SIG-M5 (cell line): ENCODE data around the gene FFAR4.

Experiments used
- DNase-seq: peaks from one replicate; lab custom pipeline; 2025; lab: John Stamatoyannopoulos, UW

Gene FFAR4

DNA sequence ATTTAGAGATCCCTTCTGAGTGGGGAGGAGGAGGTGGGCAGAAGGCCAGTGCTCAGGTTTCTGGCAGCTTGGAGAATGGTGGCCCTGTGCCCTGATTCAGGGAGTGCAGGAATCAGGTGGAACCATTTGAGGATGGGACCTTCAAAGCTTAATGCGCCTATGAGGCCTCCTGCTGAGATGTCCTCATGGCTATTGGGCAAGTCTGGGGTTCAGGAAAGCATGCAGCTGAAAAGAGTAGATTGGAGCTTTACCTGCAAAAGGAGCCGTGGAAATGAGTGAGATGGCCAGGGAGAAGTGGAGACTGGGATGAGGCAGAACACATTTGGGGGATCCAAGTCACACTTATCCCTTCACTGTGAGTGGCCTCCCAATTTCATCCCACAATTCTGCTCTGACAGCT, 6.1 kb downstream of the FFAR4 start:
- no peak for DNase-seq

DNA sequence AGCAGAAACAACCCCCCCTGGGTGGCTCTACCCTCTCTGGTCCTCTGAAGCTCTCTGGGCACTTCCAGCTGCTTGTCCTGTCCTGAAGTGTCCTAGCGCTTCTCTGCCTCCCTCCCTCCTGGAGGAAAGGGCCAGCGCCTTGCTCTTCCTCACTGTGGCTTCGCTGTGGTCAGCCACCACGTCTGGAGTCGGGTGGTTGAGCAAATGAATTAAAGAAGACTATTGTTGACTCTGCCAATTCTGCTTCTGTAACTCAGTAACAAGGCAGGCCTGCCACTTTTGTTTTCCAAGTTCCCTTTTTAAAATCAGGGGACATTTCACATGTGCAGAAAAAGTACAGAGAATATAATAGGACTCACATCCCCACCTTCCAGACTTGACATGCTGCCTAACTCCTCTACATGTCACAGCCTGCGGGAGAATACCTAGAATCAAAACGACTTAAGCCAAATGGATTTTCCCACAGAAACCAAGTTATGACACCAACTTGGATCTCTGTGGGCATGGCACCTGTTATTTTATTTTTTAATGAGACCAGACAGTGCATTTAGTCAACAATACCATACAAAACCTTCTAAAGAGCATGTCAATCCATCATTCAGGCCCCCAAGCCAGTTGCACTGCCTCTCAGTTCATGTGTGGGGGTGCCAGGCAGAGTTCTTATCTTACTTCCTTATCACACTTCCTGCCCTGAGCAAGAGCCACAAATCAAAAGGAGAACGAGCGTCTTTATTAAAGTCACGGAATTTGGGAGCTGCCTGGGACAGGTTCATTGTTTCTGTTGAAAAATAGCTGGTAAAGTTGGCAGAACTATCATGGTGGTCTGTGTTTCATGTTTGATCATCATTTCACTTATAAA, 6.8 kb downstream of the FFAR4 start:
- peak; percentile 3 for DNase-seq

DNA sequence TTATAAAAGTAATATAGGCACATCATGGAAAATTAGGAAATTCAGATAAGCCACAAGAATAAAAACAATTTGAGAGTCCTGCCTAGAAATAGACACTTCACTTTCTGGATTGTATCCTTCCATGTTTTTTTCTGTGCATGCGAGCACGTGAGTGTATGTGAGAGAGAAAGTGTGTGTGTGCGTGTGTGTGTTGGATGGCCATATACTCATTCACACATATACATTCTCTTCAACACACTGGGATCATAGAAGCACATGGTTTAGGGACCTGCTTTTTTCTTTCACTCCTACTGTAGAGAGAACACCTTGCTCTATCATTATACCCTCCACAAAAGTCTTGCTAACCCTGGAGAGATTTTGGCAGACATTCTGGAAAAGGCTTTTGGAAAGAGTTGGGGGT, 7.5 kb downstream of the FFAR4 start:
- no peak for DNase-seq

DNA sequence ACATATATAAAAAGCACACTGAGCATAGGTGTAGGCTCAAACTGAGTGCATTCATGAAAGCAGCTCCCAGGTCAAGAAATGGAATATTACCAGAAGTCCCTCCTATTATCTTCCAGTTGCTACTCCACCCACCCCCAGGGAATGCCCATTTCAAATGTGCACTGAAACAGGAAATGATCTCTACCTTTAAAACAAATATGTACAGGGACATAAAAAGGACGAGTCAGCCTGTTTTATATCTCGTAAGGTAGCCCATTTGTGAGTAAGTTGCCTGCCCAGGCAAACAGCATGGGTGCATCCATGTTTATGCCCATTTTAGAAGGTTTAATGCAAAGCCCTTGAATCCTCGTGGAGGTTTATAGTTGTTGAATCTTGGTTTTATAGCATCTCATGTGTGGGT, 10.4 kb downstream of the FFAR4 start:
- DNase-seq = no peak

DNA sequence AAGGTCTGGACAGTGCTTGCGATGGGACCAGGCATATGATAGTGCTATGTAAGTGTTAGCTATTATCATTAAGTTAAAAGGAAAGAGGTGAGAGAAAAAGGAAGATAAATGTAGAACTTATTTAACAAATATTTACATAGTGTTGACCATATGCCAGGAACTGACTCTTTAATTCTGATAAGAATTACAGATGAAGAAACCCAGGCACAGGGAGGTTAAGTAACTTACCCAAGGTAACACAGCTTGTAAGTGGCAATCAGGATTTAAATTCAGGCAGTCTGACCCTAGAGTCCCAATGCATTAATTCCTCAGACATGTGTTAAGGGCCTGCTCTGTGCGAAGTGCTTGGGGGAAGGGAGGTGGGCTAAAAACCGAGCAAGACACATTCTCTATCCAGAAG, 11.1 kb downstream of the FFAR4 start:
- DNase-seq = no peak

DNA sequence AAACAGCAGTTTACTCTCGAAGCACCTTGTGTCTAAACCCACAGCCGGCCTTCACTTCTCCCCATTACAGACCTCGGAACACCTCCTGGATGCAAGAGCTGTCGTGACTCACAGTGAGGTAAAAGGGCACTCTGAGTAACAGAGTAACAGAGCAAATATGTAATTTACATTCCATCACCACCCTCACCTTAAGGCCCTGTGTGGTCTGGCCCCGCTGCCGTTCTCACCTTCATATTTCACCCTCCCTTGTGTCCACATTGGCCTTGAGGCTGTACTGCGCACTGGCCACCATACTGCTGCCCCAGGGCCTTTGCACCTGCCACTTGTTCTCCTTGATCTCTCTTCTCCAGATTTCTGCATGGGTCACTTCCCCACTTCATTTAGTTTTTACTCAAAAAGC, 12.6 kb downstream of the FFAR4 start:
- no peak for DNase-seq

DNA sequence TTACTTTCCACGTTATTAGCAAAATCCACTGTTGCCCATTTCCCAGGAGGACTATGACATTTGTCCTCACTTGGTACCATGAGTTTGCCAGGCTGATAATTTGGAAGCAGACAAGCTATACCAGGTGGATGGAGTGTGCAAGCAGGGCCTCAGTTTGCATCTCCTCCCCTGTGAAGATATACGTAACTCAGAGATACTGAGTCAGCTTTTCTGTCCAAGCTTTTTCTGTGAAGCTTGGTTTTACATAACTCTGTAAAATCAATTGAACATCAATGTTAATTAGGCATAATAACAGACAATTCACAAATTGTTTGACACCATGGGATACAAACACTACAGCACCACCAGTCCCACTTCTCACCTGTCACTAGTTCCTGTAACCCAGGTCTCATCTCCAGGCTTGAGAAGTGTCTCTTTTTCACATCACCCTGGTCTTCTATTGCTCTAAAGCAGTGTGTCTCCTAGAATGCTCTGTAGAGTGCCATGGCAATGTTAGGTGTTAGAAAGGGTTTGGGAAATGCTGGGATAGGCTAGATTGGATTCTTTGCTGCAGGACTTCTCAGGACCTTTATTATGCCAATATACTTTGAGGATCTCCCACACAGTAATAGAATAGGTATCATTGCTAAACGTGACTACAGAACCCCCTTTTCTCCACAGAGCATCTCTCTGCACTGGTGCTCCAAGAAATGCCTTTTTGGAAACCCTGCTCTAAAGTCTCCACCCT, 13.7 kb downstream of the FFAR4 start:
- no peak for DNase-seq

DNA sequence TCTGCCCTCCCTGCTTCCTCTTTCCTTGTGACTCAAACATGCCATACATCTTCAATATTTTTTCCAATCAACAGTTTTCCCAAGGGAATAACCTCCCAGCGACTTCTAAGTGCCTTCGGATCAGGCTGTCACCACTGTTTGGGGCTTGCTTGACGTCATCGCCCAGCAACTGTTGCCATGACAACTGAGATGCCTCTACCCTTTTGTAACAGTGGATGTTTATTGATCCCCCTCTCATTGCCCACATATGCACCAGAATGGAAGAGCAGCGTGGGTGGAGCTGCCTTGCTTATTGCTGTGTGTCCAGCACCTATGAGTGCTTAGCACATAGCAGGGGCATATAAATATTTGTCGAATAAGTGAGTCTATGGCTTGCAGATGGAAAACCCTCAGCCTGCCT, 14.4 kb downstream of the FFAR4 start:
- no peak for DNase-seq

DNA sequence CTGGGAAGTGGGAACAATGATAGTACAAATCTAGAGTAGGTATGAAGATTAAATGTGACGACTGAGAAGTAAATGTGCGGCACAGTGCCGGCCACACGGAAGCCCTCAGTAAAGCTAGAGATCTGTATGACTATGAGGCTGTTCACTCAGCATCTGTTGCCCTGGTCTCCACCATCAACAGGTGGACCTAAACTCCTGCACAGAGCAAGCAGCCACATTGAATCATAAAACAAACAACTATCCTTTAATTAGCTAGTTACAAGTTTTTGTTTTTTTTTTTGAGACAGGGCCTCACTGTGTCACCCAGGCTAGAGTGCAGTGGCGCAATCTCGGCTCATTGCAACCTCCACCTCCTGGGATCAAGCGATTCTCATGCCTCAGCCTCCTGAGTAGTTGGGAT, 18.0 kb downstream of the FFAR4 start:
- no peak for DNase-seq

DNA sequence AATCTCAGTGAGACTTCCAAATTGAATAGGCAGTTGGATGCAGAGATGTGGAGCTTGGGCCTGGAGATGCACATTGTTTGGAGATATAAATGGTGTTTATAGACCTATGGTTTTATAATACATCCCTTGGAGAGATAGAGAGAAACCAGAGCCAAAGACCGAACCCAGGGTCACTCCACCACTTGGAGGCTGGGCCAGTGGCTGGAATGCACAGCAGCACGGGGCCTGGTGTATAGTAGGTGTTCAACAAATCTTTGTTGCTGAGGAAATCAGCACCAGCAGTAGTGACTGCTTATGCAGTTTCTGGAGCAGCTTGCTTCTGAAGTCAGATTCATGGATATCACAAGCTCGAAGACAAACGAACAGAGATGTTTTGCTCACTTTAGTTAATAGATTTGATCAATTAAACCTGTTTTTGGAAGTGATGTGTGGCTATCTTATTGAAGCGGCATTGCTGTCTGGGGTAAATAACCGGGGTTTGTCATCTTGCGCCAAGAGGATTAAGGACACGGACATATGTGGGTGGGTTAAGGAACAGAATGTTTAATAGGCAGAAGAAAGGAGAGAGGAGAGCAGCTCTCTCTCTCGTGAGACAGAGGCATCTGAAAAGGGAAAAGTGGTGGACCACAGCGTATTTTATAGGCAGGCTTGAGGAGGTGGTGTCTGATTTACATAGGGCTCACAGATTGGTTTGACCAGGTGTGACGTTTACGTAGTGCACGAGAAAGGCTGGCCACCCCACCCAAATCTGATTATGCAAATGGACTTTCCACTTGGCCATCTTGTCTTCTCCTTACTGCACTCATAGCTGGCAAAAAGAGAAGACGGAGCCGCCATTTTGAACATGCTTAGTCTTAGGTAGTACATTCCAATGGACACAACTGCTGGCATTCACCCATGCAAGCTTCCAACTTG, 23.4 kb downstream of the FFAR4 start:
- DNase-seq = no peak

DNA sequence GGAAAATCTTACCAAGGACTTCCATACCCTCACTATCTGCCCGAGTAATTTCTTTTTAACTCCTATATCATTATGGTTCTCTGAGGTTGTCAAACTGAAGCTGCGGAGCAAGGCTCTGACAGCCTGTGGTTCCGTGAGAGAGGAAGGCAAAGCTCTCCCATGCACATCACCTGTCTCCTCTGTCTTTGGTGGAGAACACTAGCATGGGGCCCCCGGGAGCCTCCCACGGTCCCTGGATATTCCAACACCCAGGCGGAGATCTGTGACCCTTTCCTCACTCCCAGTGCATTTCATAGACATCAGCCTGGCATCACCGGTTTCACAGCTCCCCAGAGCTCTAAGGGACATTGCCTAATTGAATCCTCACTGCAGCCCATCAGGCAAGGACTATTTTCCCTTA, 24.2 kb downstream of the FFAR4 start:
- DNase-seq = no peak

DNA sequence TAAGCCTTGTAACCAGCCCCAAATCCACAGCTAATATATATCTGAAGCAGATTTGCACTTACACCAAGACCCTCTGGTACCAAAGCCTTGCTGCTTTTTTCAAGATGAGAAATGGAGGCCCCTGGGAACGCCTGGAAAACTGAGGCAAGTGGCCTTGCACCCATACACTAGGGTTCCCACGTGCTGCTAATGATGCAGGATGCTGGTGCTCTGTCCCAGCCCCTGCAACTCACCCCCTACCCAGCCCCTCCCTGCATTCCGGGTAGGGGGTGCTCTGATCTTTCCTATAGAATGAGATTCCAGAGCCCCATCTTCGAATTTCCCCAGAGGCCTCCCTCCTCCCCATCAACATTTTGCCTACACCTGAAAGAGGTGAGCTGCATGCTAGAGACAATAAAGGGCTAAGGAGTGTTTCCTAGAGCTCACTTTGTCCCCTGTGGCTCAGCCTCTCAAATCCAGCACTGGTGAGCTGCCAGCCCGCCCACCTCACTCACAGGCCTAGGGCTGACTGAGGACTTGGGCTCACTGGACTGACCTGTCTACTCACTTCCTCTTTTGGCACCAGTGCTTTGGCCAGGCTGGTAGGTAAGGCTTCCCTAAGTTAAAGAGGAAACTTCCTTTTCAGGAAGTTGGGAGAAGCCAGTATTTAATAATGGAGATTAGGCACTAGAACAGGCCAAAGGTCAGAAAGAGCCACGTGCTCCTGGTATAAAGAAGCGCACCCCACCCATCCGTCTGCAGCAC, 24.8 kb downstream of the FFAR4 start:
- DNase-seq = no peak

DNA sequence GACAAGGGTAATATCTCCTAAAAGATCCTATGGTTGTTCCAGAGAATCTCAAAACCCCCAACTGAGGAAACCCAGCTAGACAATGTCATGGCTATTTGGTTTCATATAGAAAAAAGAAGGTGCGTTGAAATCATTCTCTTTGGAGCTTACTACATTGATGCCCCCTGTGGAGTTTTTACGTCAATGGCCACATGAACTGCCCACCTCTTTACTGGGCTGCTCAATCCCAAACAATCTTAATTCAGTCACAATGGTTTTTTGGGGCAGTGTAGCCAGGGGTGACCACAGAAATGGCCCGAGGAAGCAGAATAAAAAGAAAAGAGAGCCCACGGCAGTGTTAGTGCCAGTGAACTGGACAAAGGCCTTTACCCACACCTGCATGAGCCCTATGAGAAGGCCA, 26.8 kb downstream of the FFAR4 start:
- no peak for DNase-seq

DNA sequence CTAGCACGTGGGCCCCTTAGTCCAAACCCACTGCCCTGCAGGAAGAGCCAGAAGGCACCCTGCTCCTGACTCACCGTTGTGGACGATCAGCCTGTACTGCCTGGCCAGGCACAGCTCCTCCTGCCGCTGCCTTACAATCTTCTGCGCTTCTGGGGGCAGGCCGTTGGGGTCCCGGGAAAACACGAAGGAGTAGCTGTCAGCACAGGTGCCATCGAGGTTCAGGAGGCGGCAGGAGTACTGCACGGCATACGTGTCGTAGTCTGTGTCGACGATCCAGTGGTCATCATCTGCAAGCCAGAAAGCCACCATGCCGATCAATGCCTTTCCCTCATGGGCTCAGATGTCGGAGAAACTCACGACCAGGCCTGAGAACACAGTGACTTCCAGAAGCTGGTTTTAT, 27.3 kb downstream of the FFAR4 start:
- no peak for DNase-seq

DNA sequence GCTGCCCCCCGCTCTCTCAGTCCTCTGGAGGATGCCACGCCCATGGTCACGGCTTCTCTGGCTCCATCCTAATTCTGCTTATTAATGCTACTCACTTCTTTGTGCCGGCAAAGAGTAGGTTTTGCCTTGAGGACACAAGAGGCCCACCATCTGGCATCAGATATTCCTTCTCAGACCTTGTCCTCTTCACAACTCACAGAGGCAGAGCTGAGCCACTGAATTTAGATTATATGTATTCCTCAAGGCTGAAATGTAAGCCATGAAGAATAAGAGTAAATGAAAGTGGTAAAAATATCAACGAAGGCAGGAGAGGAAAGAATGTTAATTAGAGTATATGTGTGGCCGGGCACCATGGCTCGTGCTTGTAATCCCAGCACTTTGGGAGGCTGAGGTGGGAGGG, 28.1 kb downstream of the FFAR4 start:
- DNase-seq = no peak

DNA sequence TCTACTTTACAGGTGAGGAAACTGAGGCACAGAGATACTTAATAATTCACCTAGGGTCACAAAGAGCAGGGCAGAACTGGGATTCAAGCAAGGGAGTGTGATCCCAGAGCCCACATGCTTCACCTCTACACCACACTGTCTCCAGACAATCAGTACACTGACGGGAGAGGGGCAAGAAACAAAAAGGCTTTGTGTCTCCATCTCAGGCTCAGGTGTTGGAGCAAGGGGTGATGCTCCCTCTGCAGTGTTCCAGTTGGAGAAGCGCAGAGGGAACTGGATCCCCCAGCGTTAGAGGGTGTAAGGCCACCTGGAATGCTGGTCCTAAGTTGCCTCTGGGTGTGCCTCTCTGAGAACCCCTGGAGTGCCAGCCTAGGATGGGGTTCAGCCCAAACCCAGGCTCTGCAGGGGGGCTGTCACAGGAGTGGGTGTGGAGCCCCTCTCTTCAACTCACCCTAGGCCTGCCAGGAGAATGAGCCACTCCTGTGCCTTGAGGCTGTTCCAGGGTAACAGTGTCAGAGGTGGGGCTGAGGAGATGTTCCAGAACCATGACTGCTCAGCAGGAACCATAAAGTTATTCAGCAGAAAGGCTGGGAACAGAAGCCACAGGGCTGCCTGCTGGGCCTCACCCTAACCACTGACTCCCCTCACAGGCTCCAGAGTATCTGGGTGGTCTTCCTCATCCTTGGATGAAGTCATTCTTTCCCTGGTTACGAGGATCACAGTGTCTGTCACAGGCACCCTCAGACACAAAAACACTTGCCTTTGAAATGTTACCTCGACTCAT, 29.1 kb downstream of the FFAR4 start:
- no peak for DNase-seq

DNA sequence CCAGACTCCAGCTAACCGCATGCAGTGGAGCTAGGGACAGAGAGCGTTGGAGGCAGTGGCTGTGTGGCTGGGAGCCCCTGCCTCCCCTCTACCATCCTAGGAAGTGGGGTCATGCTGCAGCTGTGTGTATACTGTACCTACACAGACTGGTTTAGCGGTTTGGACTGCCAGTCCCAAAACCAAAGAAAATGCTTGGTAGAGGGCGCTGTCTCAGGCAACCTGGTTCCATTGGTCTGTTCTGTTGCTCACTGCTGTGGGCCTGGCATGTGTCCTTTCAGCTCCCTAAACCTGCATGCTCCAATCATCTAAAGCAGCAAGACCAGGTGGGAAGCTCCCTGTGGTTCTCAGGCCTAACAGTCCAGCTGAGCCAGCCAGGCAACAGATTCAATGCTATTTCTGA, 30.1 kb downstream of the FFAR4 start:
- DNase-seq = no peak

DNA sequence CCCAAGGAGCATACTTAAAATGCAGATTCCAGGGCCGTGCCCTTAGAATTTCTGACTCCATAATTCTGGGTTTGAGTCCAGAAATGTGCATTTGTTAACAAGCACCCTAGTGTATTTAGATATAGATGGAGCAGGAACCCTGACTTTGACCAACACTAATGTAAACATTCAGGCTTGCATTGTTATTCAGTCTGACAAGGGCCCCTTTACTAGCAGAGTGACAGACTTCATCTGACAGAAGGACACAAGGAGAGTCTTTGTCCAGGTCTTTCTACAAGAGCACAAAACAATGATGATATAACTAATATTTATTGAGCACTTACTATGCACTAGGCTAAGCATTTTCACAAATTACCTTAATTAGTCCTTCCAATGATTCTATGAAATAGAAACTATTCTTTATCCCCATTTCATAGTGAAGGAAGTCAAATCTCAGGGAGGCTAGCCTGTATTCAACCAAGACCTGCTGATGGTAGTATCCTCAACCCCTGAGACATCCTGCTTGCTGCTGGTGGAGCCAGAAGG, 30.7 kb downstream of the FFAR4 start:
- no peak for DNase-seq

DNA sequence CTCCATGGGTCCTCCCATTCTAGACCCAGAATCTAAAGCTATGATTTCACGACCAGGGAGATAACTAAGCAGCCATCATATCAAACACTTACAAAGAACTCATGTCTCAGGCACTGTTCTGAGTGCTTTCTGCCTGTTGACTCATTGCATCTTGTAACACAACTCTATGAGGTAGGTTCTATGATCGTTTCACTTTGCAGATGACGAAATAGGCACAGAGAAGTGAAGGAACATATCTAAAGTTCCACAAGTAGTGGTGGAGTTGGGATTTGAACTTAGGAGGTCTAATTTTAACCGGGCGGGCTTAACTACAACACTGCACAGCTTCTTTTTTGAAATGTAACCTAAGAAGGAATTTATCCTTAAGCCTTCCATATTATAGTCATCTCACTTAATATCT, 31.7 kb downstream of the FFAR4 start:
- no peak for DNase-seq

DNA sequence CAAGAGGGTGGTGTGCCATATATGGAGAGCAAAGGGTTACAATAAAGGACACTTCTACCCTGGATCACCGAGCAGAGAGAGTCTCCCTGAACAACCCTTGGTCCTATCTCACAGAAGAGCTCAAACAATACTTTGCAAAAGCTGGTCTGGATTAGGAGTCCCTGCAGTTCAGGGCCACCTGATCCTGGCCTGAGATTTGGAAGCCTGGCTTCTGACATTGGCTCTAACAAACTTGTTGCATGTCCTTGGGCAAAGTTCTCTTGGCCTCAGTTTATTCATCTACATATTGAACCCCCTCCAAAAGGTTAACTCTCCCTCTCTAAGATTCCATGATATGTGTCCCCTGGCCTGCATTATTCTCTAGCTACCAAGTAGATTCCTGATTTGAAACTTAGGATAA, 32.9 kb downstream of the FFAR4 start:
- DNase-seq = no peak

DNA sequence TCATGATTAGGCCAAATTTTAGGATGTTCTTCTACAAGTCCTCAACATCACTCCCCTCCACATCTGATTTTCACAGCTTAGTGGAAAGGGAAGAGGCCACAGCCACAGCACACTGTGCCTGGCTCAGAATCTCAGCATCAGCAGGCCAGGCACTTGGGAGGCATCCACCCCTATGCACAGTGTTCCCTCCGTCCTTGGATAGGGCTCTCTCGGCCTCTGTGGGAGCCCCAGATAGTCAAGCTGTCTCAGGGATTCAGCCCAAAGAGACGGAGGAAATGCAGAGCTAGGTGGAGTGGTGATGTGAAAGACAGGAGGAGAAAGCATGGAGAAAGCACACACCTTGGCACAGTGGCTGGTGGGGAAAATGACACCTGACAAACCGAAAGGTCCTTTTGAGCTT, 33.3 kb downstream of the FFAR4 start:
- DNase-seq = no peak
